Stimulated activated CD4-positive, alpha-beta T cell treated with anti-CD3 and anti-CD28 coated beads, Interleukin-12 subunit alpha, Interleukin-12 subunit beta, amount 100 ng/mL, for 48 hours (primary cell): ENCODE measurements around the gene TRPC4.
"Not testable (repeated sequence)": the region's sequence is repeated elsewhere in the genome, so short reads cannot be mapped to it uniquely, and the experiment has no call there.

Experiments
- DNase-seq, 3 donors: peaks; one replicate each; pipeline ENCODE4 v3.0.0-alpha.2; 2020; ENCODE audit warnings: low read depth in 2 of 3, low spot score in 1 of 3

The TRPC4 gene

GRCh38 chr13:37608750-37609339, 260.7 kb downstream of the TRPC4 start:
- no peak for DNase-seq

- no peak for DNase-seq
Observed at GRCh38 chr13:37602733-37603381, 266.7 kb downstream of the TRPC4 start.

GRCh38 chr13:37601648-37602440, 267.7 kb downstream of the TRPC4 start:
- DNase-seq, result no peak

- no peak for DNase-seq
Observed at GRCh38 chr13:37599519-37599918, 270.1 kb downstream of the TRPC4 start.

GRCh38 chr13:37598597-37598996, 271.0 kb downstream of the TRPC4 start, which contains the start of gene POSTN:
Gene POSTN, minus strand, starts transcription at chr13:37598768. Its CDS starts 42 bp downstream, at chr13:37598726.
- DNase-seq, result no peak

GRCh38 chr13:37597477-37598025, 272.0 kb downstream of the TRPC4 start:
- DNase-seq, result no peak

- no peak for DNase-seq
Observed at GRCh38 chr13:37596805-37597204, 272.8 kb downstream of the TRPC4 start.

- DNase-seq, result no peak
Observed at GRCh38 chr13:37595162-37595561, 274.4 kb downstream of the TRPC4 start.

GRCh38 chr13:37594550-37594949, 275.0 kb downstream of the TRPC4 start:
- no peak for DNase-seq

GRCh38 chr13:37589381-37589780, 280.2 kb downstream of the TRPC4 start:
- not testable (repeated sequence) for DNase-seq

GRCh38 chr13:37587236-37587635, 282.3 kb downstream of the TRPC4 start:
- no peak for DNase-seq
